Melanocyte of skin (primary cell): ENCODE measurements around the gene VEGFC. TPM values are rescaled to one million over a fixed set of nuclear protein-coding genes. Genes with fewer than 3 reads are reported as not detected.

ENCODE experiments used
- total RNA-seq, 2 donors: library from RNA; depleted of rRNA; stranded (reverse); fragments of >200 nt; gene quantifications; 2 replicates each; pipeline ENCODE4 v1.2.3, GENCODE V29; 2012

Gene VEGFC
- total RNA-seq: under 1 TPM in 1 of 2 donors, not detected in 1; 0.33 TPM

GRCh38 chr4:176792326-176793059 lies at the start of gene VEGFC:
VEGFC (minus strand) TSS chr4:176792922; CDS start chr4:176792311, 611 bp downstream.

